ENCODE data around the gene ACOX3. TPM values are rescaled to one million over a fixed set of nuclear protein-coding genes. Genes with fewer than 3 reads are reported as not detected.
A peak's percentile ranks its signal among the peaks of the same experiment; 100 is the strongest.

Gene ACOX3
- total RNA-seq, 1 donor from 2014 or later = 44.1 TPM

- no peak overlapping the region for H3K4me3 Mint-ChIP-seq (ENCODE audit: unreplicated experiment)
- H3K27ac Mint-ChIP-seq (ENCODE audit: unreplicated experiment) = no peak overlapping the region
- no peak for TF ChIP-seq CTCF (IDR thresholded peaks at IDR 0.05; ENCODE audit: unreplicated experiment)
- H3K9me3 Mint-ChIP-seq (ENCODE audit: unreplicated experiment) = no peaks in the 10 kb centered on the region
- peaks cover 8% of the 10 kb centered on the region for H3K27me3 Mint-ChIP-seq (ENCODE audit: unreplicated experiment)
- DNase-seq (ENCODE audit: low spot score) = no peak
- peaks cover 25% of the 10 kb centered on the region for H3K36me3 Mint-ChIP-seq (ENCODE audit: low read depth, unreplicated experiment)
- H3K4me1 Mint-ChIP-seq (ENCODE audit: unreplicated experiment) = peaks cover 22% of the 10 kb centered on the region
Observed at GRCh38 chr4:8403976-8404375, 36.5 kb downstream of the ACOX3 start.

GRCh38 chr4:8403173-8403753 is 37.3 kb downstream of the ACOX3 start:
- Mint-ChIP-seq H3K36me3 (ENCODE audit: low read depth, unreplicated experiment) (peaks cover 29% of the 10 kb centered on the region), H3K27me3 (ENCODE audit: unreplicated experiment) (peaks cover 7% of the 10 kb centered on the region)

DNA sequence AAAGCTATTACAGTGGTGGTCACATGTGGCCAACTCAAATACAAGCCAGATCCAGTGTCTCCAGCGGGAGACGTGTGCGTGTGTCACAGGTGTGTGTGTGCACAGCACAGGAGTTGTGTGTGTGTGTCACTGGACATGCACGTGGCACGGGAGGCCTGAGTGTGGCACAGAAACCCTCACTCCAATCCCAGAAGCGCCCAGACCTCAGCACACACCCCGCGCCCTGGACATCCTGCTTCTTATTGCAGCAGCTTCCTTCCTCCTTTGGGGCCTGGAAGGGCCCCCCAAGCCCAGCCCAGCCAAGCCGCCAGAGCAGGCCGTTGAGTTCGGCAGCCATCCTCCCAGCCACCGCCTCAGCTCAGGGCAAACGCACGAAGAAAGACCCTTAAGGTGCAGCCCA is 37.9 kb downstream of the ACOX3 start:
- Mint-ChIP-seq H3K9me3 (ENCODE audit: unreplicated experiment) (no peaks in the 10 kb centered on the region), H3K4me1 (ENCODE audit: unreplicated experiment) (peaks cover 22% of the 10 kb centered on the region), H3K27me3 (ENCODE audit: unreplicated experiment) (peaks cover 7% of the 10 kb centered on the region), H3K36me3 (ENCODE audit: low read depth, unreplicated experiment) (peaks cover 28% of the 10 kb centered on the region), H3K27ac (ENCODE audit: unreplicated experiment) (peak overlapping the region; percentile 78), H3K4me3 (ENCODE audit: unreplicated experiment) (no peak overlapping the region)
- no peak for TF ChIP-seq CTCF (IDR thresholded peaks at IDR 0.05; ENCODE audit: unreplicated experiment)
- DNase-seq (ENCODE audit: low spot score) = no peak

More at GRCh38 chr4:8403173-8403753, 37.3 kb downstream of the ACOX3 start:
- peak; percentile 89 for TF ChIP-seq CTCF (IDR thresholded peaks at IDR 0.05; ENCODE audit: unreplicated experiment)
- no peaks in the 10 kb centered on the region for H3K9me3 Mint-ChIP-seq (ENCODE audit: unreplicated experiment)
- H3K4me1 Mint-ChIP-seq (ENCODE audit: unreplicated experiment) = peaks cover 22% of the 10 kb centered on the region
- H3K4me3 Mint-ChIP-seq (ENCODE audit: unreplicated experiment) = no peak overlapping the region
- peak; percentile 88 for DNase-seq (ENCODE audit: low spot score)
- H3K27ac Mint-ChIP-seq (ENCODE audit: unreplicated experiment) = no peak overlapping the region

DNA sequence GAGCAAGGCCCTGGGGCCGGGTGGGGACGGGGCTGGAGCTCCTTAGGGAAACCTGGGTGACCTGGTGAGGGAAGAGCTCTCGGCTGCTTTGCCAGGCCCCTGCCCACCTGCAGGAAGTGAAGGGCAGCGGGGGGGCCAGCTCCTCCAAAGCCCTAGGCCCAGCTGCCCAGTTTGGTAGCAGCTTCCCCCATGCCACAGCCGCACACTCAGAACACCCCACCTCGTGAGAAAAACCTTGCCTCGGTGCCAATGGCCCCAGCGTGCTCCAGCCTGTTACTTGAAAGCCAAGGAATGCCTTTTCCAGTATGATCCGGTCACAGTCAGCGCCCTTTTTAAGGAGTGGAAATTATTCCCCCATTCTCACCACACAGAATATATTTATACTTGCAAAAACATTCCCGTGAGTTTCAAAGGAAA is 38.3 kb downstream of the ACOX3 start:
- Mint-ChIP-seq H3K27me3 (ENCODE audit: unreplicated experiment) (peaks cover 7% of the 10 kb centered on the region), H3K9me3 (ENCODE audit: unreplicated experiment) (no peaks in the 10 kb centered on the region), H3K4me3 (ENCODE audit: unreplicated experiment) (no peak overlapping the region), H3K36me3 (ENCODE audit: low read depth, unreplicated experiment) (peaks cover 28% of the 10 kb centered on the region), H3K27ac (ENCODE audit: unreplicated experiment) (peak overlapping the region; percentile 78), H3K4me1 (ENCODE audit: unreplicated experiment) (peaks cover 22% of the 10 kb centered on the region)
- TF ChIP-seq CTCF (IDR thresholded peaks at IDR 0.05; ENCODE audit: unreplicated experiment) = no peak
- DNase-seq (ENCODE audit: low spot score) = no peak

DNA sequence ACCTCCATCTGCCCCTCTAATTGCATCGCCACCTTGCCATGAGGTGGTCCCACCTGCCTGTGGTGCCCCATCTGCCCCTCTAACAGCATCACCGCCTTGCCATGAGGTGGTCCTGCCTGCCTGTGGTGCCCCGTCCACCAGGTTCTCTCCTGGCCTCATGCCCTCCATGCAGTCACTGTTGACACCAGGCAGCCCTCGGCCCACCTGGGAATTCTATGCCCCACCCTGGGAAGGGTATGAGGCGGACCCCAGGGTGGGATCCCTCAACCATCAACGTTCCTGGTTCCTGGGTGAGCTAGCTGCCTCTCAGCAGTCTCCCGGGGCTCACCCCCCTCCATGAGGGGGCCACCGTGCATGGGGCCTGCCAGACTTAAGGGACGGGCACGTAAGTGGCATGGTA is 38.9 kb downstream of the ACOX3 start:
- peaks cover 7% of the 10 kb centered on the region for H3K27me3 Mint-ChIP-seq (ENCODE audit: unreplicated experiment)
- H3K27ac Mint-ChIP-seq (ENCODE audit: unreplicated experiment) = no peak overlapping the region
- H3K36me3 Mint-ChIP-seq (ENCODE audit: low read depth, unreplicated experiment) = peaks cover 29% of the 10 kb centered on the region
- no peak for DNase-seq (ENCODE audit: low spot score)
- no peak for TF ChIP-seq CTCF (IDR thresholded peaks at IDR 0.05; ENCODE audit: unreplicated experiment)
- H3K4me1 Mint-ChIP-seq (ENCODE audit: unreplicated experiment) = peaks cover 22% of the 10 kb centered on the region
- no peaks in the 10 kb centered on the region for H3K9me3 Mint-ChIP-seq (ENCODE audit: unreplicated experiment)
- H3K4me3 Mint-ChIP-seq (ENCODE audit: unreplicated experiment) = no peak overlapping the region
